Skeletal muscle satellite cell (primary cell): Measurements from ENCODE around the gene BAZ2B.

Experiments
- H3K27me3 ChIP-seq: 2 replicates; pipeline ENCODE4 v1.7.0; 2013; ENCODE audit warnings: low read length; ENCODE audit not compliant: control insufficient read depth, insufficient read depth
- H3K36me3 ChIP-seq: 2 replicates; pipeline ENCODE4 v1.7.0; 2013; ENCODE audit warnings: mild to moderate bottlenecking, control low read depth, low read length; ENCODE audit not compliant: insufficient read depth
- H3K4me1 ChIP-seq: 2 replicates; pipeline ENCODE4 v1.7.0; 2013; ENCODE audit warnings: low read length; ENCODE audit not compliant: control insufficient read depth, insufficient read depth
- H3K4me2 ChIP-seq: 2 replicates; pipeline ENCODE4 v1.7.0; 2013; ENCODE audit warnings: mild to moderate bottlenecking, low read length
- H3K4me3 ChIP-seq: 2 replicates; pipeline ENCODE4 v1.7.0; 2013; ENCODE audit warnings: low read length
- H3K9ac ChIP-seq: 2 replicates; pipeline ENCODE4 v1.7.0; 2013; ENCODE audit warnings: mild to moderate bottlenecking, low read depth, low read length, moderate library complexity
- H3K9me3 ChIP-seq: replicated peaks from 2 replicates; pipeline ENCODE4 v1.7.0; 2013; ENCODE audit warnings: mild to moderate bottlenecking, control low read depth, low read length

Gene BAZ2B

GRCh38 chr2:159600752-159601151, 15.6 kb downstream of the BAZ2B start:
- Histone ChIP-seq H3K9me3 (no peaks in the 10 kb centered on the region), H3K4me2 (no peak overlapping the region), H3K4me3 (no peak overlapping the region), H3K36me3 (no peaks in the 10 kb centered on the region), H3K4me1 (peaks cover 5% of the 10 kb centered on the region), H3K9ac (no peak overlapping the region), H3K27me3 (no peaks in the 10 kb centered on the region)

GRCh38 chr2:159595410-159596046, 20.8 kb downstream of the BAZ2B start:
- Histone ChIP-seq H3K4me2 (no peak overlapping the region), H3K4me1 (no peaks in the 10 kb centered on the region), H3K4me3 (no peak overlapping the region), H3K9ac (no peak overlapping the region), H3K27me3 (no peaks in the 10 kb centered on the region), H3K9me3 (no peaks in the 10 kb centered on the region), H3K36me3 (no peaks in the 10 kb centered on the region)

- no peaks in the 10 kb centered on the region for H3K4me1 ChIP-seq
- no peaks in the 10 kb centered on the region for H3K27me3 ChIP-seq
- H3K9ac ChIP-seq = no peak overlapping the region
- H3K4me3 ChIP-seq = no peak overlapping the region
- no peaks in the 10 kb centered on the region for H3K9me3 ChIP-seq
- H3K36me3 ChIP-seq = no peaks in the 10 kb centered on the region
- no peak overlapping the region for H3K4me2 ChIP-seq
These were observed 23.9 kb downstream of the BAZ2B start for GRCh38 chr2:159592441-159592840.

GRCh38 chr2:159591221-159591620, 25.1 kb downstream of the BAZ2B start:
- no peaks in the 10 kb centered on the region for H3K27me3 ChIP-seq
- no peak overlapping the region for H3K9ac ChIP-seq
- H3K4me1 ChIP-seq = no peaks in the 10 kb centered on the region
- no peak overlapping the region for H3K4me2 ChIP-seq
- H3K9me3 ChIP-seq = no peaks in the 10 kb centered on the region
- no peaks in the 10 kb centered on the region for H3K36me3 ChIP-seq
- no peak overlapping the region for H3K4me3 ChIP-seq

GRCh38 chr2:159589286-159589685, 27.1 kb downstream of the BAZ2B start:
- Histone ChIP-seq H3K4me1 (no peaks in the 10 kb centered on the region), H3K4me3 (no peak overlapping the region), H3K36me3 (no peaks in the 10 kb centered on the region), H3K27me3 (no peaks in the 10 kb centered on the region), H3K4me2 (no peak overlapping the region), H3K9me3 (no peaks in the 10 kb centered on the region), H3K9ac (no peak overlapping the region)

GRCh38 chr2:159586034-159586433, 30.3 kb downstream of the BAZ2B start:
- H3K4me3 ChIP-seq = no peak overlapping the region
- H3K36me3 ChIP-seq = no peaks in the 10 kb centered on the region
- H3K27me3 ChIP-seq = no peaks in the 10 kb centered on the region
- no peaks in the 10 kb centered on the region for H3K4me1 ChIP-seq
- H3K4me2 ChIP-seq = no peak overlapping the region
- no peaks in the 10 kb centered on the region for H3K9me3 ChIP-seq
- no peak overlapping the region for H3K9ac ChIP-seq

- Histone ChIP-seq H3K36me3 (no peaks in the 10 kb centered on the region), H3K4me1 (no peaks in the 10 kb centered on the region), H3K4me2 (no peak overlapping the region), H3K9ac (no peak overlapping the region), H3K27me3 (no peaks in the 10 kb centered on the region), H3K4me3 (no peak overlapping the region), H3K9me3 (no peaks in the 10 kb centered on the region)
These were observed 30.7 kb downstream of the BAZ2B start for GRCh38 chr2:159585622-159586021.

GRCh38 chr2:159584796-159585195, 31.6 kb downstream of the BAZ2B start:
- no peaks in the 10 kb centered on the region for H3K36me3 ChIP-seq
- no peak overlapping the region for H3K4me3 ChIP-seq
- H3K27me3 ChIP-seq = no peaks in the 10 kb centered on the region
- H3K4me2 ChIP-seq = no peak overlapping the region
- H3K9me3 ChIP-seq = no peaks in the 10 kb centered on the region
- no peaks in the 10 kb centered on the region for H3K4me1 ChIP-seq
- no peak overlapping the region for H3K9ac ChIP-seq

- H3K4me3 ChIP-seq = no peak overlapping the region
These were observed 42.3 kb downstream of the BAZ2B start for GRCh38 chr2:159573846-159574606.

GRCh38 chr2:159573294-159573693, 43.1 kb downstream of the BAZ2B start:
- Histone ChIP-seq H3K9me3 (no peaks in the 10 kb centered on the region), H3K4me1 (no peaks in the 10 kb centered on the region), H3K27me3 (no peaks in the 10 kb centered on the region), H3K36me3 (no peaks in the 10 kb centered on the region), H3K4me2 (no peak overlapping the region), H3K9ac (no peak overlapping the region), H3K4me3 (no peak overlapping the region)

More at GRCh38 chr2:159573846-159574606, 42.3 kb downstream of the BAZ2B start:
- Histone ChIP-seq H3K4me2 (no peak overlapping the region), H3K9ac (no peak overlapping the region), H3K27me3 (no peaks in the 10 kb centered on the region), H3K4me1 (no peaks in the 10 kb centered on the region), H3K36me3 (no peaks in the 10 kb centered on the region), H3K9me3 (no peaks in the 10 kb centered on the region)

GRCh38 chr2:159572459-159572858, 43.9 kb downstream of the BAZ2B start:
- H3K4me3 ChIP-seq = no peak overlapping the region
- no peaks in the 10 kb centered on the region for H3K27me3 ChIP-seq
- H3K4me1 ChIP-seq = no peaks in the 10 kb centered on the region
- H3K4me2 ChIP-seq = no peak overlapping the region
- no peaks in the 10 kb centered on the region for H3K9me3 ChIP-seq
- H3K9ac ChIP-seq = no peak overlapping the region
- H3K36me3 ChIP-seq = no peaks in the 10 kb centered on the region
